Astrocyte (in vitro differentiated cells and primary cell): ENCODE measurements around the gene ARHGAP44.

Source experiments
- EZH2 ChIP-seq: IDR thresholded peaks from 2 replicates; pipeline ENCODE4 v1.6.1; 2012; ENCODE audit warnings: mild to moderate bottlenecking, low read length, inconsistent platforms; ENCODE audit not compliant: insufficient read depth
- TF ChIP-seq, protein P1 (sequence below): IDR thresholded peaks from 2 replicates; pipeline ENCODE4 v1.5.1; 2011; ENCODE audit warnings: low read depth, mild to moderate bottlenecking, inconsistent platforms, low read length, moderate library complexity; ENCODE audit not compliant: insufficient read depth

DNA sequence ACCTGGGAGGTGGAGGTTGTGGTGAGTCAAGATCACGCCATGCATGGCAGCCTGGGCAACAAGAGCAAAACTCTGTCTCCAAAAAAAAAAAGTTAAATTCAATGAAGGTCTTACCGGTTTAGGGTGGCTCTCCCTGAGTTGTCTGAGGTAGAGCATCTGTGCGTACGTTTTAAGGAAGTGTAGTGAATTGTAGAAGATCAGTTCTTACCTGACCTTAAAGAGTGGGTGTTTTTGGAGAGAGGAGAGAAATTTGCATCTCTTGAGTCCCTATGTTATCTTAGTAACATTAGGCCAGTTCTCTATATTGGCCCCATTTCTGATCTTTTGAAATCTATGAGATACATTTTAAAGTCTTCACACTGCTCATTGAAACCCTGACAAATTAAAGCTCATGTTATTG lies 172.4 kb downstream of the ARHGAP44 start:
- TF ChIP-seq, protein P1, sequence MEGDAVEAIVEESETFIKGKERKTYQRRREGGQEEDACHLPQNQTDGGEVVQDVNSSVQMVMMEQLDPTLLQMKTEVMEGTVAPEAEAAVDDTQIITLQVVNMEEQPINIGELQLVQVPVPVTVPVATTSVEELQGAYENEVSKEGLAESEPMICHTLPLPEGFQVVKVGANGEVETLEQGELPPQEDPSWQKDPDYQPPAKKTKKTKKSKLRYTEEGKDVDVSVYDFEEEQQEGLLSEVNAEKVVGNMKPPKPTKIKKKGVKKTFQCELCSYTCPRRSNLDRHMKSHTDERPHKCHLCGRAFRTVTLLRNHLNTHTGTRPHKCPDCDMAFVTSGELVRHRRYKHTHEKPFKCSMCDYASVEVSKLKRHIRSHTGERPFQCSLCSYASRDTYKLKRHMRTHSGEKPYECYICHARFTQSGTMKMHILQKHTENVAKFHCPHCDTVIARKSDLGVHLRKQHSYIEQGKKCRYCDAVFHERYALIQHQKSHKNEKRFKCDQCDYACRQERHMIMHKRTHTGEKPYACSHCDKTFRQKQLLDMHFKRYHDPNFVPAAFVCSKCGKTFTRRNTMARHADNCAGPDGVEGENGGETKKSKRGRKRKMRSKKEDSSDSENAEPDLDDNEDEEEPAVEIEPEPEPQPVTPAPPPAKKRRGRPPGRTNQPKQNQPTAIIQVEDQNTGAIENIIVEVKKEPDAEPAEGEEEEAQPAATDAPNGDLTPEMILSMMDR, result no peak
- no peak for TF ChIP-seq EZH2
